ENCODE measurements around the gene ALB.

- TF ChIP-seq, protein P1, sequence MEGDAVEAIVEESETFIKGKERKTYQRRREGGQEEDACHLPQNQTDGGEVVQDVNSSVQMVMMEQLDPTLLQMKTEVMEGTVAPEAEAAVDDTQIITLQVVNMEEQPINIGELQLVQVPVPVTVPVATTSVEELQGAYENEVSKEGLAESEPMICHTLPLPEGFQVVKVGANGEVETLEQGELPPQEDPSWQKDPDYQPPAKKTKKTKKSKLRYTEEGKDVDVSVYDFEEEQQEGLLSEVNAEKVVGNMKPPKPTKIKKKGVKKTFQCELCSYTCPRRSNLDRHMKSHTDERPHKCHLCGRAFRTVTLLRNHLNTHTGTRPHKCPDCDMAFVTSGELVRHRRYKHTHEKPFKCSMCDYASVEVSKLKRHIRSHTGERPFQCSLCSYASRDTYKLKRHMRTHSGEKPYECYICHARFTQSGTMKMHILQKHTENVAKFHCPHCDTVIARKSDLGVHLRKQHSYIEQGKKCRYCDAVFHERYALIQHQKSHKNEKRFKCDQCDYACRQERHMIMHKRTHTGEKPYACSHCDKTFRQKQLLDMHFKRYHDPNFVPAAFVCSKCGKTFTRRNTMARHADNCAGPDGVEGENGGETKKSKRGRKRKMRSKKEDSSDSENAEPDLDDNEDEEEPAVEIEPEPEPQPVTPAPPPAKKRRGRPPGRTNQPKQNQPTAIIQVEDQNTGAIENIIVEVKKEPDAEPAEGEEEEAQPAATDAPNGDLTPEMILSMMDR (IDR thresholded peaks at IDR 0.05) = no peak
- no peak for TF ChIP-seq POLR2A (IDR thresholded peaks at IDR 0.05; ENCODE audit: low read depth)
- TF ChIP-seq POLR2AphosphoS5 (IDR thresholded peaks at IDR 0.05) = no peak
- no peak for TF ChIP-seq EP300 (IDR thresholded peaks at IDR 0.05)
Measured at GRCh38 chr4:73411731-73412414, 7.8 kb downstream of the ALB start.

Data from esophagus muscularis mucosa (tissue), 4 donors.